Caco-2 (cell line): ENCODE data around the gene TMEM132C. TPM values are rescaled to one million over a fixed set of nuclear protein-coding genes. Genes with fewer than 3 reads are reported as not detected.

Source experiments
- BruUV-seq: library from RNA; stranded (reverse); fragments of 400-500 nt; replicated peaks from 2 replicates; lab custom pipeline; 2021; lab: Mats Ljungman, UMichigan
- CTCF ChIA-PET: fragments of 300-600 bp; sonication (Branson Sonifier 250); formaldehyde crosslinking; loops from one replicate; lab custom pipeline; 2022; ENCODE audit warnings: antibody characterized with exemption; lab: Charles Lee
- POLR2A ChIA-PET: fragments of 300-600 bp; sonication (Branson Sonifier 250); formaldehyde crosslinking; loops from one replicate; lab custom pipeline; 2022; ENCODE audit warnings: antibody characterized with exemption; lab: Charles Lee
- DNase-seq, 2 experiments: peaks; one replicate each; pipeline versions ENCODE4 v3.0.0 to v3.0.0-alpha.2; 2020 to 2022
- H3K27me3 ChIP-seq: replicated peaks from 2 replicates; pipeline ENCODE4 v1.6.0; 2011; ENCODE audit warnings: low read length; ENCODE audit not compliant: control insufficient read depth, insufficient read depth
- H3K36me3 ChIP-seq: 2 replicates; pipeline ENCODE4 v1.5.1; 2011; ENCODE audit warnings: low read length; ENCODE audit not compliant: control insufficient read depth, insufficient read depth
- H3K4me1 ChIP-seq: fragments of 250-450 bp; sonication (Bioruptor Pico); 2 replicates; pipeline ENCODE4 v1.5.1; 2020; ENCODE audit warnings: mild to moderate bottlenecking
- H3K4me3 ChIP-seq: 2 replicates; pipeline ENCODE4 v1.5.1; 2011; ENCODE audit warnings: low read depth, mild to moderate bottlenecking, control low read depth, low read length
- H3K9me3 ChIP-seq: fragments of 250-450 bp; sonication (Bioruptor Pico); 2 replicates; pipeline ENCODE4 v1.5.1; 2020; ENCODE audit warnings: mild to moderate bottlenecking, moderate library complexity
- H3K27ac Mint-ChIP-seq: one replicate; pipeline ENCODE4 v1.8.0; 2022; ENCODE audit warnings: mixed read lengths; ENCODE audit not compliant: unreplicated experiment
- H3K27me3 Mint-ChIP-seq: one replicate; pipeline ENCODE4 v1.8.0; 2022; ENCODE audit warnings: mixed read lengths; ENCODE audit not compliant: insufficient read depth, unreplicated experiment
- H3K36me3 Mint-ChIP-seq: one replicate; pipeline ENCODE4 v1.8.0; 2022; ENCODE audit warnings: mild to moderate bottlenecking, mixed read lengths; ENCODE audit not compliant: insufficient read depth, unreplicated experiment
- H3K4me1 Mint-ChIP-seq: one replicate; pipeline ENCODE4 v1.8.0; 2022; ENCODE audit warnings: low read depth, mixed read lengths; ENCODE audit not compliant: unreplicated experiment
- H3K4me3 Mint-ChIP-seq: one replicate; pipeline ENCODE4 v1.8.0; 2022; ENCODE audit warnings: mild to moderate bottlenecking, moderate library complexity, mixed read lengths; ENCODE audit not compliant: unreplicated experiment
- H3K9me3 Mint-ChIP-seq: one replicate; pipeline ENCODE4 v1.8.0; 2022; ENCODE audit warnings: mixed read lengths; ENCODE audit not compliant: unreplicated experiment
- CTCF ChIP-seq, 2 experiments: fragments of 200-600 bp in 1 of 2; IDR thresholded peaks; 1 replicate in 1 of 2; 2 replicates in 1 of 2; pipeline versions ENCODE4 v1.5.1 to v1.8.0; 2011 to 2022; ENCODE audit warnings: antibody characterized with exemption in 1 of 2, control low read depth in 1 of 2, inconsistent platforms in 1 of 2, low read depth in 1 of 2, low read length in 1 of 2, mild to moderate bottlenecking in 1 of 2, moderate library complexity in 1 of 2; ENCODE audit not compliant: insufficient read depth in 1 of 2, severe bottlenecking in 1 of 2, unreplicated experiment in 1 of 2
- intact Hi-C: fragments of 100-400 bp; cut with micrococcal nuclease; formaldehyde crosslinking; loops from one replicate; pipeline ENCODE4 v1.10.0; 2022; ENCODE audit not compliant: unreplicated experiment
- total RNA-seq: library from RNA; stranded (reverse); gene quantifications from 2 replicates; pipeline ENCODE4 v1.2.3, GENCODE V29; 2022

The TMEM132C gene
- total RNA-seq, 1 experiment from 2014 or later, result not detected

GRCh38 chr12:128637642-128638606 lies 371.0 kb downstream of the TMEM132C start:
- intact Hi-C loops, result no loop called here
- TF ChIP-seq CTCF (IDR thresholded peaks at IDR 0.05; ENCODE audit: insufficient read depth in 1 of 2, low read depth in 1 of 2, low read length in 1 of 2, severe bottlenecking in 1 of 2, unreplicated experiment in 1 of 2), result no peak
- Mint-ChIP-seq H3K27me3 (no peaks in the 10 kb centered on the region), H3K4me3 (no peak overlapping the region), H3K27ac (no peak overlapping the region), H3K9me3 (no peaks in the 10 kb centered on the region), H3K36me3 (no peaks in the 10 kb centered on the region), H3K4me1 (no peaks in the 10 kb centered on the region)
- Histone ChIP-seq H3K4me1 (no peaks in the 10 kb centered on the region), H3K9me3 (no peaks in the 10 kb centered on the region), H3K4me3 (no peak overlapping the region), H3K27me3 (no peaks in the 10 kb centered on the region), H3K36me3 (no peaks in the 10 kb centered on the region)
- CTCF ChIA-PET, result no interaction called here
- BruUV-seq, result no TSS peak
- DNase-seq, result no peak
- POLR2A ChIA-PET, result no interaction called here

DNA sequence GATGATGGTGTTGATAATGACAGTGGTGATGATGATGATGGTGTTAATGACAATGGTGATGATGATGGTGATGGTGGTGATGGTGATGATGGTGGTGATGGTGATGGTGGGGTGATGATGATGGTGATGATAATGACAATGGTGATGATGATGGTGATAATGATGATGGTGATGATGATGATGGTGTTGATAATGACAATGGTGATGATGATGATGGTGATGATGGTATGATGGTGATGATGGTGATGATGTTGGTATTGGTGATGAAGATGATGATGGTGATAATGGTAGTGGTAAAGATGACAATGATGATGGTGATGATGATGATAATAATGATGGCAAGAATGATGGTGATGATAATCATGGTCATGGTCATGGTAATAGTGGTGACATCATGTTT lies 372.1 kb downstream of the TMEM132C start:
- CTCF ChIA-PET, result no interaction called here
- intact Hi-C loops, result no loop called here

DNA sequence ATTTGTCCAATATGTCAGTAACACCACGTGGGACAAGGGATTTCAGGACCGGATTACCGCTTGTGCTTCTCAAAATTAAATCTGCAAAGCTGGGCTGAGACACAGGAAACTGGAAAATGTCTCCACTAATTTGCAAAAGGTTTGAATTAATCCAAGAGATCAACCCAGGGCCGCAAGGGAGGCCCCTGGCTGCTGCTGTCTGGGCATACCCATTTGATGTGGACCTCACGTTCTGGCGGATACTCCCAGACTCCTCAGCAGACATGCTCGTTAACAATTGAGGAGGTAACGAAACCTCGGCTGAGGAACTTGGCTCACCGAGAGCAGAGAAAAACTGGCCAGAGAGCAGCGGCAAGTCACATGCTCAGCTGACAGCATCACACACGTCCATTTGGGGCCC lies 376.2 kb downstream of the TMEM132C start:
- intact Hi-C loops, result no loop called here
- no peak for DNase-seq
- no peaks in the 10 kb centered on the region for H3K4me1 ChIP-seq
- no peak for TF ChIP-seq CTCF (IDR thresholded peaks at IDR 0.05; ENCODE audit: insufficient read depth in 1 of 2, low read depth in 1 of 2, low read length in 1 of 2, severe bottlenecking in 1 of 2, unreplicated experiment in 1 of 2)
- Mint-ChIP-seq H3K27me3 (peaks cover 2% of the 10 kb centered on the region), H3K27ac (no peak overlapping the region), H3K9me3 (peaks cover 25% of the 10 kb centered on the region), H3K4me3 (no peak overlapping the region), H3K36me3 (no peaks in the 10 kb centered on the region), H3K4me1 (no peaks in the 10 kb centered on the region)
- no peaks in the 10 kb centered on the region for H3K36me3 ChIP-seq
- H3K4me3 ChIP-seq, result no peak overlapping the region
- ChIA-PET CTCF (no interaction called here), POLR2A (no interaction called here)
- H3K9me3 ChIP-seq, result no peaks in the 10 kb centered on the region
- no TSS peak for BruUV-seq
- no peaks in the 10 kb centered on the region for H3K27me3 ChIP-seq

More for the DNA sequence above, 372.1 kb downstream of the TMEM132C start:
- no peak for DNase-seq
- H3K36me3 Mint-ChIP-seq, result no peaks in the 10 kb centered on the region
- no peak overlapping the region for H3K4me3 Mint-ChIP-seq
- TF ChIP-seq CTCF (IDR thresholded peaks at IDR 0.05; ENCODE audit: insufficient read depth in 1 of 2, low read depth in 1 of 2, low read length in 1 of 2, severe bottlenecking in 1 of 2, unreplicated experiment in 1 of 2), result no peak
- no peaks in the 10 kb centered on the region for H3K4me1 Mint-ChIP-seq
- no peaks in the 10 kb centered on the region for H3K9me3 Mint-ChIP-seq
- BruUV-seq, result no TSS peak
- Histone ChIP-seq H3K4me1 (no peaks in the 10 kb centered on the region), H3K27me3 (no peaks in the 10 kb centered on the region), H3K4me3 (no peak overlapping the region), H3K9me3 (no peaks in the 10 kb centered on the region), H3K36me3 (no peaks in the 10 kb centered on the region)
- H3K27me3 Mint-ChIP-seq, result no peaks in the 10 kb centered on the region
- no peak overlapping the region for H3K27ac Mint-ChIP-seq
- POLR2A ChIA-PET, result no interaction called here
